ENCODE data around the gene SH3GL1.

SH3GL1 gene

DNA sequence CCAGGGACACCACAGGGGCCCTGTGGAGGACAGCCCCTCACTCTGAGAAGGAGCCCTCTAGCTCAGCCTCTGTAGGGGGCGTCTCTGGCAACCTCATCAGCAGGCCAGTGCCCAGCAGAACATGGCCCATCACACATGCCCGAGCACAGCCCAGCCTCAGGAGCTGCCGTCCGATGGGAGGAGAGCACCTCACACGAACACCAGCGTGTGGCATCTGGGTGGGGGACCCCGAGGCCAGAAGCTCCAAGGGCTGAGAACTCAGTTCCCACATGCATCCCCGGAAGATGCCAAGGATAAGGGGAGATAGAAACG, 11.3 kb downstream of the SH3GL1 start:
- peaks cover 43% of the 10 kb centered on the region for H3K79me2 ChIP-seq (ENCODE audit: control insufficient read depth, insufficient read depth, low read length, poor library complexity)
- DNase-seq, result no peak
- peaks cover 29% of the 10 kb centered on the region for H3K79me1 ChIP-seq (ENCODE audit: low read length)
- H2BK120ac ChIP-seq (ENCODE audit: insufficient read depth, low read length, poor library complexity), result peak overlapping the region; percentile 10
- H4K91ac ChIP-seq (ENCODE audit: low read depth, low read length), result peak overlapping the region; percentile 39
- no peak overlapping the region for H3K14ac ChIP-seq (ENCODE audit: low read length)
- peak overlapping the region; percentile 3 for H3K27ac ChIP-seq (ENCODE audit: low read depth, low read length)
- H2AFZ ChIP-seq (ENCODE audit: insufficient read depth, low read length, poor library complexity), result no peak overlapping the region
- H3K4me2 ChIP-seq (ENCODE audit: low read length), result no peak overlapping the region
- no peak overlapping the region for H4K12ac ChIP-seq (ENCODE audit: low read depth, low read length)
- H3K4me3 ChIP-seq (ENCODE audit: low read depth, low read length), result no peak overlapping the region
- H3K27me3 ChIP-seq (ENCODE audit: insufficient read depth, low read length), result no peaks in the 10 kb centered on the region
- no peak overlapping the region for H3K9ac ChIP-seq (ENCODE audit: low read length)
- H3K4me1 ChIP-seq (ENCODE audit: control insufficient read depth in 1 of 2, insufficient read depth in 2 of 2, low read length in 2 of 2), result peaks cover 44 to 47% of the 10 kb centered on the region in 2 experiments
- peak overlapping the region; percentile 51 for H3K18ac ChIP-seq (ENCODE audit: low read length)
- H3K23ac ChIP-seq (ENCODE audit: low read length), result no peak overlapping the region
- peak overlapping the region; percentile 89 for H3K4ac ChIP-seq (ENCODE audit: low read depth, low read length)
- peaks cover 31 to 40% of the 10 kb centered on the region in 2 experiments for H3K36me3 ChIP-seq (ENCODE audit: control insufficient read depth in 1 of 2, insufficient read depth in 2 of 2, low read length in 2 of 2)
- H2BK12ac ChIP-seq (ENCODE audit: low read length), result peak overlapping the region; percentile 59
- no CpG with 5 or more reads among the region's 9 CpGs for WGBS (ENCODE audit: extremely low coverage, insufficient coverage, insufficient read length)
- H2BK5ac ChIP-seq (ENCODE audit: low read depth, low read length, poor library complexity), result no peak overlapping the region
- H4K8ac ChIP-seq (ENCODE audit: low read depth, low read length), result no peak overlapping the region
- H2AK5ac ChIP-seq (ENCODE audit: low read length), result peak overlapping the region; percentile 77
- H3K9me3 ChIP-seq (ENCODE audit: insufficient read depth, low read depth, low read length), result peaks cover 2% of the 10 kb centered on the region

DNA sequence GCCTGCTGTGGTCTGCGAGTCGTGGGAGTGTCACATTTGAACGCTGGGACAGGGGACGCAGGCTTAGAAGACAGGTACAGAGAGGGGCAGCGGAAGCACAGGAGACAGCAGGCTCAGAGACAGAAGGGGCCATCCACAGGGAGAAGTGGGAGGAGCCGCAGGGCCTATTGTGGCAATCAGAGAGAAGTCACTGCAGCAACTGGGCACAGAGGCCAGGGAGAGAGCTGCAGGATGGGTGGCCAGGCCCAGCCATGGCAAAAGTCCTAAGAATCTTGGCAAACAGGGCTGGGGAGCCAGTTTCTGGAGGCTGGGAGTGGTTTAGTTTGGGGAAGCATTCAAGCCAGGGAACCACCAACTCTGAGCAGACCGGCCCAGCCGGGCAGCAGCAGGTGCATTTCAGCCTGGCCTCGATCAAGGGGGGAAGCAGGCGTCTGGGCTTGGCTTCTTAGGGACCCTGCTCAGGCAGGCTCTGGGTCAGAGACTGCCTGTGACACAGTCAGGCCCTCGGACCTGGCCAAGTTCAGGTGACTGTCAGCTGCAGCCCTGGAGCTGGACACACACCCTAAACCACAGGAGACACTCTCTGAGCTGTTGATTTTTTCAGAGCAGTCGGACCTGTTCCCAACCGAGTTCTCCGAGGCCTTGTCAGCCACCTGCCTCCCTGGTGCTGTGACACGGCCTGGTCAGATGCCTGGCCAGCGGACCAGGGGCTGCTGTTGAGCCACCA, 11.8 kb downstream of the SH3GL1 start:
- peak; percentile 73 for DNase-seq
- peak overlapping the region; percentile 3 for H3K27ac ChIP-seq (ENCODE audit: low read depth, low read length)
- H4K12ac ChIP-seq (ENCODE audit: low read depth, low read length), result no peak overlapping the region
- H3K4me2 ChIP-seq (ENCODE audit: low read length), result no peak overlapping the region
- no CpG with 5 or more reads among the region's 16 CpGs for WGBS (ENCODE audit: extremely low coverage, insufficient coverage, insufficient read length)
- no peak overlapping the region for H2AK5ac ChIP-seq (ENCODE audit: low read length)
- H4K91ac ChIP-seq (ENCODE audit: low read depth, low read length), result peak overlapping the region; percentile 39
- peak overlapping the region; percentile 89 for H3K4ac ChIP-seq (ENCODE audit: low read depth, low read length)
- peak overlapping the region; percentile 59 for H2BK12ac ChIP-seq (ENCODE audit: low read length)
- no peak overlapping the region for H4K8ac ChIP-seq (ENCODE audit: low read depth, low read length)
- no peak overlapping the region for H3K23ac ChIP-seq (ENCODE audit: low read length)
- peaks cover 41 to 44% of the 10 kb centered on the region in 2 experiments for H3K4me1 ChIP-seq (ENCODE audit: control insufficient read depth in 1 of 2, insufficient read depth in 2 of 2, low read length in 2 of 2)
- H3K79me1 ChIP-seq (ENCODE audit: low read length), result peaks cover 29% of the 10 kb centered on the region
- peaks cover 34 to 45% of the 10 kb centered on the region in 2 experiments for H3K36me3 ChIP-seq (ENCODE audit: control insufficient read depth in 1 of 2, insufficient read depth in 2 of 2, low read length in 2 of 2)
- H2AFZ ChIP-seq (ENCODE audit: insufficient read depth, low read length, poor library complexity), result no peak overlapping the region
- H3K18ac ChIP-seq (ENCODE audit: low read length), result peak overlapping the region; percentile 51
- no peak overlapping the region for H3K9ac ChIP-seq (ENCODE audit: low read length)
- H3K14ac ChIP-seq (ENCODE audit: low read length), result peak overlapping the region; percentile 30
- peaks cover 2% of the 10 kb centered on the region for H3K9me3 ChIP-seq (ENCODE audit: insufficient read depth, low read depth, low read length)
- peaks cover 40% of the 10 kb centered on the region for H3K79me2 ChIP-seq (ENCODE audit: control insufficient read depth, insufficient read depth, low read length, poor library complexity)
- no peaks in the 10 kb centered on the region for H3K27me3 ChIP-seq (ENCODE audit: insufficient read depth, low read length)
- H2BK5ac ChIP-seq (ENCODE audit: low read depth, low read length, poor library complexity), result no peak overlapping the region
- no peak overlapping the region for H2BK120ac ChIP-seq (ENCODE audit: insufficient read depth, low read length, poor library complexity)
- peak overlapping the region; percentile 44 for H3K4me3 ChIP-seq (ENCODE audit: low read depth, low read length)

DNA sequence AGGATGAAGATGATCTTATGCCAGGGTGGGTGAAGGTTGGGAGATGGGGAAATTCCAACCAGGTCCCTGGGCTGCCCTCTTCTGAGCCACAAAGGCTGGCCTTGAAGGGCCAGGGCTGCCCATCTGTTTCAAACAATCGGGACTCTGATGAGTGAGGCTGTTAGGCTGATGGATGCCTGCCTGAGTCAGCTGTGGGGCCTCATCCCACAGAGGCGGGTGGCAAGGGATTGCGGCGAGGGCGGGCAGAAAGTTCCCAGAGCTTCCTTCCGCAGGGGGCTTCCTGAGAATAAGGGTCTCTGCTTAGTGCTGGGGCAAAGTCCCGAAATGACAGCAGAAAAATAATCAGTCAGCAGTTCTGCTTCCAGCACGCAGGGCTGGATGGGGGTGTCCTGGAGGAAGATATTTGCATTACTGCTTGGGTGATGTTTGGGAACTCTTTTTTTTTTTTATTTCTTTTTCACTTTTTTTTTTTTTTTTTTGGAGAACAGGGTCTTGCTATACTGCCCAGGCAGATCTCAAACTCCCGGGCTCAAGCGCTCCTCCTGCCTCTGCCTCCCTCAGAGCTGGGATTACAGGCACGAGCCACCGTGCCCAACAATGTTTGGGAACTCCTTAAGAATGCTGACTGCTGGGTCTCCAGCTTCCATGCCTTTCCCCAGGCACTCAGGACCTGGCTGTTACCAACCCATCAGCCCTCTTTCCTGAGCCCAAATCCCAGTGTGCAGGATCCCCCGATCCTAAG, 14.1 kb downstream of the SH3GL1 start:
- Histone ChIP-seq H2BK5ac (ENCODE audit: low read depth, low read length, poor library complexity) (no peak overlapping the region), H3K14ac (ENCODE audit: low read length) (no peak overlapping the region), H3K9me3 (ENCODE audit: insufficient read depth, low read depth, low read length) (peaks cover 2% of the 10 kb centered on the region), H2AK5ac (ENCODE audit: low read length) (no peak overlapping the region), H4K8ac (ENCODE audit: low read depth, low read length) (no peak overlapping the region), H3K4ac (ENCODE audit: low read depth, low read length) (peak overlapping the region; percentile 66), H4K91ac (ENCODE audit: low read depth, low read length) (no peak overlapping the region), H3K4me1 (ENCODE audit: control insufficient read depth in 1 of 2, insufficient read depth in 2 of 2, low read length in 2 of 2) (peaks cover 26 to 29% of the 10 kb centered on the region in 2 experiments), H2AFZ (ENCODE audit: insufficient read depth, low read length, poor library complexity) (no peak overlapping the region), H3K23ac (ENCODE audit: low read length) (no peak overlapping the region), H3K18ac (ENCODE audit: low read length) (peak overlapping the region; percentile 47), H2BK12ac (ENCODE audit: low read length) (no peak overlapping the region), H2BK120ac (ENCODE audit: insufficient read depth, low read length, poor library complexity) (no peak overlapping the region), H3K4me3 (ENCODE audit: low read depth, low read length) (no peak overlapping the region), H3K79me2 (ENCODE audit: control insufficient read depth, insufficient read depth, low read length, poor library complexity) (peaks cover 35% of the 10 kb centered on the region), H3K79me1 (ENCODE audit: low read length) (peaks cover 22% of the 10 kb centered on the region), H3K36me3 (ENCODE audit: control insufficient read depth in 1 of 2, insufficient read depth in 2 of 2, low read length in 2 of 2) (peaks cover 35 to 48% of the 10 kb centered on the region in 2 experiments), H3K9ac (ENCODE audit: low read length) (no peak overlapping the region), H3K4me2 (ENCODE audit: low read length) (no peak overlapping the region), H4K12ac (ENCODE audit: low read depth, low read length) (no peak overlapping the region), H3K27ac (ENCODE audit: low read depth, low read length) (no peak overlapping the region), H3K27me3 (ENCODE audit: insufficient read depth, low read length) (no peaks in the 10 kb centered on the region)
- DNase-seq, result no peak
- WGBS (ENCODE audit: extremely low coverage, insufficient coverage, insufficient read length), result no CpG with 5 or more reads among the region's 13 CpGs

DNA sequence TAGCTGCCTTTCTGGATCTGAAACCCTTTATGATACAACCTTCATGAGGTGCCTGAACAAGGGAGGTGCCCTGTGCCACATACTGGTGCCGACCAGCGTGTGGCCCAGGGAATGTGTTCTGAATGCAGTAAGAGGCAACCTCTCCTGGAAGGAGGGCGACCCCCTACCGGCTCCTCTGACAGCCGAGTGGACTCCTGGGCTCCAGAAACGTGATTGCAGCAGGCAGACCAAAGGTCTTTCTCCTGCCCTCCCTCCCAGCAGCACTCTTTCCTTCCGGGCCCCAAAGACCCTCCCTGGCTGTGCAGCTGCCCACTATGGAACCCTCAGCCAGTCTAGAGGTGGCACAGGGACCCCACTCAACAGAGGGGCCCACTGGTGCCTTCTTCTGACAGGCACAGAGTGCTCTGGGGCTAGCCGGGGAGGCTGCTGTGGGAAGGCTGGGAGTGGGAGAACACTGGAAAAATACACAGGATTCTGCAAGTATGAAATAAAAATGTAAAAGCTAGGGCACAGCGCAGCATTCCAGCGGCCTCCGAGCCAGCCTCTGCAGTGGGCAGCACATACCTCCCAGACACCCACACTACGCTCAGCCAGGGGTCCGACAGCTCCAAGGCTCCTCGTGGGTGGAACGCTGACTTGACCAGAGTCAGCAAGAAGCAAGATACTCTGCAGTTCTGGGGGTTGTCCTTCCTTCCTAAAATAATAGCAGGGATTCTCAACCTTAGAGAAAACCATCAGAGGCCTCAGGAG, 14.9 kb downstream of the SH3GL1 start:
- Histone ChIP-seq H4K8ac (ENCODE audit: low read depth, low read length) (no peak overlapping the region), H2BK120ac (ENCODE audit: insufficient read depth, low read length, poor library complexity) (no peak overlapping the region), H3K9me3 (ENCODE audit: insufficient read depth, low read depth, low read length) (peaks cover 2% of the 10 kb centered on the region), H3K79me1 (ENCODE audit: low read length) (peaks cover 16% of the 10 kb centered on the region), H3K4me3 (ENCODE audit: low read depth, low read length) (no peak overlapping the region), H3K27ac (ENCODE audit: low read depth, low read length) (no peak overlapping the region), H3K9ac (ENCODE audit: low read length) (no peak overlapping the region), H2BK5ac (ENCODE audit: low read depth, low read length, poor library complexity) (no peak overlapping the region), H3K4me2 (ENCODE audit: low read length) (no peak overlapping the region), H3K14ac (ENCODE audit: low read length) (no peak overlapping the region), H3K79me2 (ENCODE audit: control insufficient read depth, insufficient read depth, low read length, poor library complexity) (peaks cover 32% of the 10 kb centered on the region), H3K4me1 (ENCODE audit: control insufficient read depth in 1 of 2, insufficient read depth in 2 of 2, low read length in 2 of 2) (peaks cover 19 to 22% of the 10 kb centered on the region in 2 experiments), H4K91ac (ENCODE audit: low read depth, low read length) (no peak overlapping the region), H2AK5ac (ENCODE audit: low read length) (no peak overlapping the region), H3K36me3 (ENCODE audit: control insufficient read depth in 1 of 2, insufficient read depth in 2 of 2, low read length in 2 of 2) (peaks cover 35 to 48% of the 10 kb centered on the region in 2 experiments), H3K4ac (ENCODE audit: low read depth, low read length) (peak overlapping the region; percentile 65), H3K18ac (ENCODE audit: low read length) (no peak overlapping the region), H2AFZ (ENCODE audit: insufficient read depth, low read length, poor library complexity) (no peak overlapping the region), H2BK12ac (ENCODE audit: low read length) (no peak overlapping the region), H3K27me3 (ENCODE audit: insufficient read depth, low read length) (no peaks in the 10 kb centered on the region), H4K12ac (ENCODE audit: low read depth, low read length) (no peak overlapping the region), H3K23ac (ENCODE audit: low read length) (no peak overlapping the region)
- no CpG with 5 or more reads among the region's 15 CpGs for WGBS (ENCODE audit: extremely low coverage, insufficient coverage, insufficient read length)
- DNase-seq, result no peak
